ENCODE results near the gene WFS1. TPM values are rescaled to one million over a fixed set of nuclear protein-coding genes. Genes with fewer than 3 reads are reported as not detected.

The WFS1 gene
- polyA plus RNA-seq, 3 donors = 20.1 to 29.3 (median 29.3) TPM

GRCh38 chr4:6329478-6330383 is 60.1 kb downstream of the WFS1 start:
- no peak for DNase-seq (ENCODE audit: extremely low read depth in 1 of 11, low read depth in 9 of 11, low spot score in 4 of 11)

DNA sequence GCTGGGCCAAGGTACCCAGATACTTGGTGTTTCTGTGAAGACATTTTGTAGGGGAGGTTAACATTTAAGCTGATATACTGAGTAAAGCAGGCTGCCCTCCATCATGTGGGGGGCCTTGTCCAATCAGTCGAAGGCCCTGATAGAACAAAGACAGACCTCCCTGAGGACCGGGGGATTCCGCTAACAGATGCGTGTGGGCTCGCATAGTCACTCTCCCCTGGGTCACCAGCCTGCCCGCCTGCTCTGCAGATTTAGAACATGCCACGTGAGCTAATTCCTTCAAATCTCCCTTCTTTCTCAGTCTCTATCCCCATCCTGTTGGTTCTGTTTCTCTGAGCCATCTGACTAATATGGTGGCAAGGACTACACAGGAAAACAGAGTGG is 60.7 kb downstream of the WFS1 start:
- DNase-seq (ENCODE audit: extremely low read depth in 1 of 11, low read depth in 9 of 11, low spot score in 4 of 11) = no peak

DNA sequence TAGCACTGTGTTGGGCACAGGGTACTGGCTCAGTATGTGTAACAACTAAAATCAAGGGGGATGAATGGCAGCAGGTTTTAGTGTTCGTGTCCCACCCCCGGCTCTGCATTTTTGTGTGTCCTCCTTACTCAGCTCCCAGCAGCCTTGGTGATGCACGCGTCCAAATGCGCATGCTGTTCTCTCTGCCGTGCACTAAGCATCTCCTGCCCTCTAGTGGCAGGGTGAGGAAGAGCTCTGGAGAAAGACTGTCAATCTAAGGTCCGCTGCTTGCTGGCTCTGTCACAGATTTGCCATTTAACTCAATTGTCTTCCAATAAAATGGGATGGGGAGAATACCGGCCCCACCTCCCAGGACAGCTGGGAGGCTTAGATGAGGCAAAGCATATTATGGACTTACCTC is 61.4 kb downstream of the WFS1 start:
- no peak for DNase-seq (ENCODE audit: extremely low read depth in 1 of 11, low read depth in 9 of 11, low spot score in 4 of 11)

- no peak for DNase-seq (ENCODE audit: extremely low read depth in 1 of 11, low read depth in 9 of 11, low spot score in 4 of 11)
These were observed 61.8 kb downstream of the WFS1 start for GRCh38 chr4:6331468-6331867.

DNA sequence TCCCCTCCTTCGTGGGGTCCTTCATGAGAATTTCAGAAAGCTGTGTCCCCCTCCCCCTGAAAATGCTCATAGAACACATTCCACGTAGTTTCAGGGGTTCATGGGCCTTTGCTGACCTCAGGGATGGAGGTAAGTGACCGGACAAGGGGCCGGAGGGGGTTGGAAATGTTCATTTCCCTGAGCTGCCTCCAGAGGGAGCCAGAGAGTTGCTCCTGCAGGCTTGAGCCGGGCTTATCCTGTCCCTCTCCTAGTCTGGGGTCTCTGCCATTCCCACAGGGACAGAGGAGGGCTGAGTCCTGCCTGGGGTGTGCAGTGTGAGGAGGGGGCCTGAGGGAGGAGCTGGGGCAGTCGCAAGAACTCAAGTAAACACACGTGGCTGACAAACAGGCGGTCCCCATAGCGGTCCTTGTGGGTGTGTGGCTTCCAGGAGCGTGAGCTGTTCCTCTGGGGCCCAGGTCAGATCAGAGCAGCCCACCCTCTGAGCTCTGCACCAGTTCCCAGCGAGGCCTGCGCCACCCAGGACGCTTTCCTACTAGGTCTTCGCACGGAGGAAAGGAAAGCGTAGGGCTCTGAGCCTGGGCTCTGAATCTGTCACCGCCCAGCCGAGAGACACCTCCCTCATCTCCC is 62.5 kb downstream of the WFS1 start:
- no peak for DNase-seq (ENCODE audit: extremely low read depth in 1 of 11, low read depth in 9 of 11, low spot score in 4 of 11)

DNA sequence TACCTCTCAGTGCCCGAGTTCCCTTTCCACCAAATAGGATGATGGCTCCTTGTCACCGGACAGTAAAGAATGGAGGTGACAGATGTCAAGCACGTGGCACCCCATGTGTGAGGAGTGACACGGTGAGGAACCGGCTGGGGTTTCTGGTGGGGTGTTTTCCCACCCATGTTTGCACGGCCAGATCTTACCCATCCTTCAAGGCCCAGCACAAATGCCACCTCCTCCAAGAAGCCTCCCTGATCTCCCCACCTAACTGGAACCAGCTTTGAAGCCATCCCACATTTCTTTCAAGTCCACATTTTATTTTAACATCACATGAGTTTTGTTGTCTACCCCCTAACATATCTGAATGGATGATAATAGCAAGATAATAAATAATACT is 63.0 kb downstream of the WFS1 start:
- DNase-seq (ENCODE audit: extremely low read depth in 1 of 11, low read depth in 9 of 11, low spot score in 4 of 11) = no peak

GRCh38 chr4:6333301-6334202 is 63.9 kb downstream of the WFS1 start:
- no peak for DNase-seq (ENCODE audit: extremely low read depth in 1 of 11, low read depth in 9 of 11, low spot score in 4 of 11)

GRCh38 chr4:6334203-6334887 is 64.7 kb downstream of the WFS1 start:
- DNase-seq (ENCODE audit: extremely low read depth in 1 of 11, low read depth in 9 of 11, low spot score in 4 of 11) = no peak

GRCh38 chr4:6335040-6335590 is 65.5 kb downstream of the WFS1 start:
- no peak for DNase-seq (ENCODE audit: extremely low read depth in 1 of 11, low read depth in 9 of 11, low spot score in 4 of 11)

DNA sequence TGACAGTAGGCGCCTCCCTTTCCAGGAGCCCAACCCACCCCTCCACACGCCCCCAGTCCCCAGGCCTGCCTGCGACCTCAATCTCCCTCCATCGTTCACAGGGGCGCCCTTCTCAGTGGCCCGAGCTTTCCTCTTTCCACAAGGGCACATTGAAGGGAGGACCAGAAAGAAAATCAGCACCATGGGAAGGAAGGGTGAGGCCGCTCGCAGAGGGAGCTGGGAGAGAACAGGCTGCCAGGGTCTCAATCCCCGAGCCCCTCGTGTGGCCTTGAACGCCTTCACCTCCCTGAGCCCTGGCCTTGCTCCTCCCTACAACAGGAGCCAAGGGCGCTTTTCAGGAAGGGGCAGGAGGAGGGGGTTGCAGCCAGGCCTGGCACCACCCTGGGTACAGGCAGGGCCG is 66.5 kb downstream of the WFS1 start:
- no peak for DNase-seq (ENCODE audit: extremely low read depth in 1 of 11, low read depth in 9 of 11, low spot score in 4 of 11)

GRCh38 chr4:6337331-6337935 is 67.8 kb downstream of the WFS1 start:
- DNase-seq (ENCODE audit: extremely low read depth in 1 of 11, low read depth in 9 of 11, low spot score in 4 of 11) = no peak

DNA sequence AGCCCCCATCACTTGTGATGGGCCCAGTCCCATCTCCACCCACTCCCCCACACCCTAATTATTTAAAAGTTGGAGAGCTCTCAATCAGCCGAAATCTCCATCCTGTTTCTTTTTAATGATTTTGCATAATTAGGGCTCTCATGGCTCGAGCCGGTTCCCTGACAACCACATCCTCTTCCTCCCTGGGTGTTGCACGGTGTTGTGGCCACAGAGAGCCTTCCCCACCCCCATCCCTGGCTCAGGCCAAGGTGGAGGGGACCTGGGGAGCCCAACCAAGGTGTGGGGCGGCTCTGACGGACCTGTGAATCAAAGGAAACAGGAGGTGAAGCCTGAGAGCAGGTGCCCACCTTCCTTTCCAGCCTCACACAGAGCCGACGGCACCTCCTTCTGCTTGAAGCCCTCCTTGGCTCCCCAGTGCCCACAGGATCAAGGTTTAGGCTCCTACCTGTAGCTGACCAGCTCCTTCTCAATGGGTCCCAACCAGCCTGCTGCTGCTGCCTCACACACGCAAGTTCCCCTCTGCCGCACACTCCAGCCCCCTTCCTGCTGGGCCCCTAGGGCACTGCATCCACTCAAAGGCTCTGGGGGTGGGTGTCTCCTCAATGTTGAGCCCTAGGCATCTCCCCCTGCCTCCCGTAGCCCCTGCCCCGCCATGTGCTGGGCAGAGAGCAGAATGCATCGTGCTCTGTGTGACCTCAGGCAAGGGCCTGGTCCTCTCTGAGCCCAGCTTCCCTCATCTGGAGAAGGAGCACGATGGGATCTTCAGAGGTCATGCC is 68.7 kb downstream of the WFS1 start:
- no peak for DNase-seq (ENCODE audit: extremely low read depth in 1 of 11, low read depth in 9 of 11, low spot score in 4 of 11)

- DNase-seq (ENCODE audit: extremely low read depth in 1 of 11, low read depth in 9 of 11, low spot score in 4 of 11) = no peak
These were observed 69.5 kb downstream of the WFS1 start for GRCh38 chr4:6338951-6339817.

DNA sequence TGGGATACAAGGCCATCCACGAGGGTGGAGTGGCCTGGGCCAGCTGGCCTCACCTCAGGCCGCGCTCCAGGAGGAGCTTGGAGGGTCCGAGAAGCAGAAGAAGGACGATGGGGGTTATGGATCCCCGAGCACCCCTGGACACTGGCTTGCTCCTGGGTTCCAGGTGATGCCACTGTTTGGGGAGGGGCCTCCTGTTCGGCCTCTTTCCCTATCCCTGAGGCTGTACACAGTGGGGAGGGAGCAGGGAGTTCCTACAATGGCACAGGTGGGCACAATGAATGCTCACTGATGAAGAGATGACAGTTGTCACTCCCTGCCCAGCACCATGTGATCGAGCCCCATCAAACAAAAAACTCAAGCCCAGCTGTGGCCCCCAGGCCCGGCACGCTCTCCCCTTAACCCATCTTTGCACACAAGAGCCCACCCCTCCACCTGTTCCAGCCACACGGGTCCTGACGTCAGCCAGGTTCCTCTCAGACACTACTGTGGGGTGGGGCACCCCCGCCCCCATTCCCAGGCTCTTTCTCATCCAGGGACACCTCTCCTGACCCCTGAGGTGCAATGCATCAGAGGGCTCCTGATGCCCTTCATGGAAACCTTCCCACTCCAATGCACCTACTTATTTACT is 70.3 kb downstream of the WFS1 start:
- no peak for DNase-seq (ENCODE audit: extremely low read depth in 1 of 11, low read depth in 9 of 11, low spot score in 4 of 11)

- no peak for DNase-seq (ENCODE audit: extremely low read depth in 1 of 11, low read depth in 9 of 11, low spot score in 4 of 11)
These were observed 70.9 kb downstream of the WFS1 start for GRCh38 chr4:6340446-6341015.

- no peak for DNase-seq (ENCODE audit: extremely low read depth in 1 of 11, low read depth in 9 of 11, low spot score in 4 of 11)
These were observed 72.0 kb downstream of the WFS1 start for GRCh38 chr4:6341696-6342095.

Data from renal cortex interstitium (tissue), 11 donors.